Activated CD4-positive, alpha-beta T cell treated with anti-CD3 and anti-CD28 coated beads for 48 hours (primary cell): ENCODE results near the gene ZFX.

Experiments
- DNase-seq: peaks from one replicate; pipeline ENCODE4 v3.0.0-alpha.2; 2020

The ZFX gene

DNA sequence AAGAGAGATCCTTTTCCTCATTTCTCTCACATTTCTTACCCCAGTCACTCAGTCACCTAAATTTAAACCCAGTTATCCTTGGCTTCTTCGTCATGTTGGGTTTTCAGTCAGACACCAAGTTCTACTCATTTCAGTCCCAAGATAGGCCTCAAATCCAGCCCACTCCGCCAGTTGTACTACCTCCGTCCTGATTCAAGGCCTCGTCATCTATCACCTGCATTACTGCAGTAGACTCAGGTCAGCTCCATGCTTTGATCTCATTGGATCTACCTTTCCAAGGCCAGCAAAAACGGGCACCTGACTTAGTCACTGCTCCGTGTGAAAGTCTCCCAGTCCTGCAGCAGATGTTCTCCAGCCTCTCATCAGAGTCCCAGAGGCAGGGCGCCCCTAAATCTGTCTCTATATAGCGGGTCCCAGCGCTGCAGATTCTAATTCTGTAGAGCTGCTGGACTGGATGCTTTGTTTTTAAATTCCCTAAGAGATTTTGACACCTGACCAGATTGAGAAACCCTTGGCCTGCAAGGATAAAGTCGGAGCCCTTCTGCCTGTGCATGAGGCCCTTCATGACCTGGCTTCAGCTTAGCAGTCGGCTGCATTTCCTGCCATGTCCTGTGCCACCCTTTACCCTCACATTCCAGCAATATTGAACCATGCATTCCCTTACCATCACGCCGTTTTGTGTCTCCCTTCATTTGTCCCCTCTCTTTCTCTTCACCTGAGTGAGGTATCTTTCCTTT lies 53.7 kb downstream of the ZFX start:
- peak; percentile 13 for DNase-seq

DNA sequence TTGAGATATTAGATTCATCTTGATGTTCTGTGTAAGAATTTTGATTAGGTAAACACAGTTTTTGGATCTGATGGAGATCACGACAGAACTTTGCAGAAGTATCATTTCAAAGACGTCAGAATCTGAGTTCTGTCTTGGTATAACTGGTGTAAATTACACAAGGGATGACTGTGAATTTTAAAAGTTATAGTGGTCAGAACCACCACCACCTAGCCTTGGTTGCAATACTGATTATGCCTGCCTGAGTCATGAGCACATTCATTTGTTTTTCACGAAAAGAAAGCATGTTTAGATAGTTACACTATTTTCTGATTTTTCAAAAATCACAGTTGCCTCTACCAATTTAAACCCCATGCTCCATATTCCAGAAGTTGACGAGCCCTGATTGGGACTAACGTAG lies 54.8 kb downstream of the ZFX start:
- DNase-seq = no peak

DNA sequence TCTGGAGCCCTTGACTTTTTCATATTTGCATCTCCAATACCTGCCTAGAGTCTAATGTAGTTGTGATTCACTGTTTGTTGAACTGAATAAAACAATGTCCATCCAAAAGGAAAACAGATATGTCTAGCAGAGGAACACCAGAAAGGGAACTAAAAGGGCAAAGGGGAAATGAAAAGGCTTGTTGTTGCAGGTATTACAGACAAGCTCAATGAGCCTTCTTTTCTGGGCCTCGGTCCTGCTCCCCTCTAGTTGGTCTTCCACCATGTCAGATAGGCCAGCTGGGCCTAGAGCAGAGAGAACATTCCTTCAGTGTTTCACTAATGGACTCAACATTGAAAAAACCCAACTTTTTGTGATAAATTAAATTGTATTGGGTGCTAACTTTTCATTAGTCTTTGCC lies 55.4 kb downstream of the ZFX start:
- no peak for DNase-seq

DNA sequence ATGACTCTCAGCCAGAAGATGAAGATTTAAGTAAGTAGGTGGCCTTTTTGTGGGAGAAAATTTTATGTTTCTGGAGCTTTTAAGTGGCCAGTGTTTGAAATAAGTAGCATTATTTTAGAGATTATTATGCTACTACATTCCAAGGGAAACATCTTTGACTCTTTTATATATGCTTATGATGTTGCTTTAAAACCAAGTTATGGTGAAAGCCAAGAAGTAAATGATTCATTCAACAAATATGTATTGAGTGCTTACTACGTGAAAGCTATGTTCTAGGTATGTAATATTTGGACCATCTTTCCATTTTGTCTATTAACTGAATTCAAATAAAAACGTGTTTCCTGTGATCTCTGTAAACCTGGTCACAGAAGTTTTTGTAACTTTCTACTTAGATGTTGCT lies 58.3 kb downstream of the ZFX start:
- DNase-seq = no peak

DNA sequence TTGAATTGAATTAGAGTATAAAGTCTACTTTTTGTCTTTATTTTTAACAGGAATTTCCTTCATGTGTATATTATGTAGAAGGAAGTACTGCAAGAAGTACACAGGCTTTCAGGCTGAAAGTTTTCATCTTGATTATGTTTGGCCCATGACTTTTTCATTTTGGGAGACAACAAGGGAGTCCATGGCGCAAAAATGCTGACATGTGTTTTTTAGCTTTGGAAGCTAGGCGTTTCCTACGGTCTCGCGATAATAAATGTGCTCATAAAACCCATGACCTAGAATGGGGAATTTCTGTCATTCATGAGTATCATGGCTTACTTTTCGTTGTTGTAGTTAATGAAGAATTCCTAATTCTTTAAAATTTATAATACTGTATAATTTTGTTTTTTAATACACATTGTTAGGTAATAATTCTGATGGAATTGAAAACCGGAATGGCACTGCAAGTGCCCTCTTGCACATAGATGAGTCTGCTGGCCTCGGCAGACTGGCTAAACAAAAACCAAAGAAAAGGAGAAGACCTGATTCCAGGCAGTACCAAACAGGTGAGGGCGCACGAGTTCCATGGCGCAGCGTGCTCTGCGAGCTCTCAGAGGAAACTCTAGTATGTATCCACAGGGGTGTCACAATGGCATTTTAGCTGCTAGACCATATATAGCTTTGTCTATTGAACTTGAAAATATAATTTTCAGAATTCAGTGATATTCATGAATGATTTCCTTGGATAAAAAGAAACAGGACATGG lies 59.1 kb downstream of the ZFX start:
- DNase-seq = no peak

DNA sequence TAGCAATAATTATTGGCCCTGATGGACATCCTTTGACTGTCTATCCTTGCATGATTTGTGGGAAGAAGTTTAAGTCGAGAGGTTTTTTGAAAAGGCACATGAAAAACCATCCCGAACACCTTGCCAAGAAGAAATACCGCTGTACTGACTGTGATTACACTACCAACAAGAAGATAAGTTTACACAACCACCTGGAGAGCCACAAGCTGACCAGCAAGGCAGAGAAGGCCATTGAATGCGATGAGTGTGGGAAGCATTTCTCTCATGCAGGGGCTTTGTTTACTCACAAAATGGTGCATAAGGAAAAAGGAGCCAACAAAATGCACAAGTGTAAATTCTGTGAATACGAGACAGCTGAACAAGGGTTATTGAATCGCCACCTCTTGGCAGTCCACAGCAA lies 60.7 kb downstream of the ZFX start:
- DNase-seq = no peak

DNA sequence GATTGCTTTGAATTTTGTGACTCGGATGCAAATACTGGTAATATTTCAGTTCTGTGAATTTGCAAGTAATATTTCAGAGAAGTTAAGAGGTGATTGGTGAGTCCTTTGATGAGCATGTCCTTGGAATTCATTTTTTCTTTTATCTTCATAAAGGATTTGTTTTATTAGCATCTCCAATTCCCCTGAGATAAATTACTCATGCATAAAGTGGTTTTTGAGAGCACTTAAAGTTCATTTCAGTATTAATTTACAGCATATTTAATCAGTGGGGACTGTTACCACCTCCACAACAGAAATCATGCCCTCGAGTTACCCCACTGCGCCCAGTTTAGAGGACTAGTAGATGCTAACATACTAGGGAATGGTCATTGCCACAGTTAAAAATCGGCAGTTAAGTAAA lies 65.0 kb downstream of the ZFX start:
- DNase-seq = no peak

DNA sequence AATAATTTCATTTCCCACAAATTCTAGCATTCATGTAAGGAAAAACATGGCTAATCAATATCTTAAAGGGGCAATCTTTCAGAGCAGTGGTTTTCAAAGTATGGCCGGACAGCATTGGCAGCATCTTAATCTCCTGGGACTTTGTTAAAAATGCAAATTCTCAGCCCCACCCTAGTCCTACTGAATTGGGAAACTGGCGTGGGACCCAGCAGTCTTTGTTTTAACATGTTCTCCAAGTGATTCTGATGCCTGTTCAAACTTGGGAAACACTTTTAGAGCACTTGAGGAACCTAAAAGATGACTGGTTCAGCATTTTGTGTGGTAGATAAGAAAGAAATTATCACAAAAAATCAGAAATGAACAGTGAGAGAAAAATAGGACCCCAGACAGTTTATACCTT lies 65.7 kb downstream of the ZFX start:
- no peak for DNase-seq

DNA sequence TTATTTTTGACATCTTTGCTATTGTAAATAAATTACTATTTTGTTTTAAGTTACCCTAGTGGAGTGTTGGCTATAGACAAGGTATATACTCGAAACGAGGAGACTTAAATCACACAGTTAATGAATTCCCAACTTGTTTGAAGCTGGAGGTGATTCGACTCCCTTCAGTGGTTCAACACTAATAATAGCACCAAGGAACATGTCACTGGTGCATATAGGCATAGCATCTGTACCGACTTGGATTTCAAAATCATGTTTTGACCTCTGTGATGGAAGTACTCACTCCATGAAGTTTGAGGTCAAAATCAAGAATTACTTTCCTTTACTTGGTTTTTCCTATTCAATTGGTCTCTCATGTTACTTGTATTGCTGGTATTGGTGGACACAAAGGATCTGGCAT lies 66.5 kb downstream of the ZFX start:
- no peak for DNase-seq

DNA sequence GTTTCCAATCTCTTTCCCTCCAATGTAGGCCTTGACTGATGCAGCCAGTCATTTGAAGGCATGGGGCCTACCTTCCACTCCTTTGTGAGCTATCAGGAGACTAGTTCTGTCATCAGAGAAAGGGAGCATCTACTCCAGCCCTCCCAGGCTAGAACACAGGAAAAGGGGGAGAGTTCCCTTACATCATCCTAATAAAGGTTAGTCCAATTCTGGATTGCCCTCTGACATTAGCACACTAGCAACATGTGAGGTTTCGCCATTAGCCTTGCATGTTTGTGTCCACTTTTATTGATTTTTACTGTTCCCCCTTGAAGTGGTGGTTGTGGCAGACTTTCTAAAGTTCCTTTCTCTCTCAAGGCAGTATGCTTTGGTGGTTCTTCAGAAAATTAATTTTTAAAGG lies 67.3 kb downstream of the ZFX start:
- no peak for DNase-seq

DNA sequence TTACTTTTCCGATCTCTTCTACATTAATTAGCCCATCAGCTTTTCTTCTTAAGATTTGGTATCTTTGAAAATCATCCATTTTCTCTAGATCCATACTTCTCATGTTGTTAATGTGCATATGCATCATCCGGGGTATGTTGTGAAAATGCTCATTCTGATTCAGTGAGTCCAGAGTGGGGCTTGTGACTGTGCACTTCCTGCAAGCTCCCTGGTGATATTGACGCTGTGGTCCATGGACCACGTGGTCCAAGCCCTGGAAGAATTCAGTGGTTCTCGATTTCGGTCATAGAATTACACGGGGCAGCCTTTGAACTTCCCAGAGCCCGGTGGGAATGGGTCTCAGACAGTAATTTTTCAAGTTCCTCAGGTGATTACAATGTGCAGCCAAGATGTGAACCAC lies 69.8 kb downstream of the ZFX start:
- no peak for DNase-seq

DNA sequence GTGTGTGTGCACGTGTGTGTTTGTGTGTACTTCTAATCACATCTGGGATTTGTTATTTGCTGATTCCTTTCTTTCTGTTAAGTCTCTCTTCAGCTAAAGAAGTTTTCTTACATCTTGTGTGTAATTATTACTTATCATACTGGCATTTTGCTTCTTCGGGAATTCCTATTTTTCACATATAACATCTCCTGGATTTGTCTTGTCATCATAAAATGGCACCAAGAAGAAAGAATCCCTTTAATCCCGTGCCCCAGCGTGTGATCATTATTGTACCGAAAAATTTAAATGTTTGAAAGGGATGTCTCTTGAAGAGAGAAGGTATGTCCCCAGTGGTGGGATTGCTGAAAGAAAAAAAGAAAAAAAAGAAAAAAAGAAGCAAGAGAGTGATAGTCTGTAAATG lies 72.3 kb downstream of the ZFX start:
- no peak for DNase-seq

DNA sequence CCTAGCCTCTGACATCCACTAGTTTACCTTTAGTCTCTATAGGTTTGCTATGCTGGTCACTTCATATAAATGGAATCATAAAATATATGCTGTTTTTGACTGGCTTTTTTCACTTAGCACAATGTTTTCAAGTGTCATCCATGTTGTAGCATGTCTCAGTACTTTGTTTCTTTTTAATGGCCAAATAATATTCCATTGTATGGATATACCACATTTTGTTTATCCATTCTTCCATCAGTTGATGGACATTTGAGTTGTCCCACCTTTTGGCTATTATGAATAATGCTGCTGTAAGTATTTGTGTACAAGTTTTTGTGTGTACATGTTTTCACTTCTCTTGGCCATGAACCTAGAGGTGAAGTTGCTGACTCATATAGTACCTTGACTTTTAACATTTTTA lies 75.7 kb downstream of the ZFX start:
- no peak for DNase-seq

DNA sequence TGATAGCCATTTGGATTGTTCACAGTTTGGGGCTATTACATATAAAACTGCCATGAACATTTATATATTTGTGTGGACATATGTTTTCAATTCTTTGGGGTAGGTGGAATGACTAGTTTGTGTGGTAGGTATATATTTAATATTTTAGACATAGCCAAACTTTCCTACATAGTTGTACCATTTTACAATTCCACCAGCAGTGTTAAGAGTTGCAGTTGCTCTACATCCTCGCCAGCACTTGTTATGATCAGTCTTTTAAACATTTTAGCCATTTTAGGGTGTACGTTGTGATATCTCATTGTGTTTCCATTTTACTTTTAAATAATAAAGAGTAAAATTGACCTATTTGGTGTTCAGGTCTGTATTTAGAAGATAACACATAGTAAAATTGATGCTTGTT lies 76.6 kb downstream of the ZFX start:
- no peak for DNase-seq

DNA sequence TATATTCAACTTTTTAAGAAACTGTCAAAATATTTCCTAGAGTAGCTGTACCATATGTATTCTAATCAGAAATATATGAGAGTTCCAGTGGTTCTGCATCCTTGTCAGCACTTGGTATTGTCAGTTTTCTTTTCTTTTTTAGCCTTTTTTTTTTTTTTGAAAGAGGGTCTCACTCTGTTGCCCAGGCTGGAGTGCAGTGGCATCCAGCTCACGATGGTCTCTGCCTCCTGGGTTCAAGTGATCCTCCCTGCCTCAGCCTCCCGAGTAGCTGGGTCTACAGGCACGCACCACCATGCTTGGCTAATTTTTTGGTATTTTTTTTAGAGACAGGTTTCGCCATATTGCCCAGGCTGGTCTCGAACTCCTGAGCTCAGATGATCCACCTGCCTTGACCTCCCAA lies 79.1 kb downstream of the ZFX start:
- no peak for DNase-seq

DNA sequence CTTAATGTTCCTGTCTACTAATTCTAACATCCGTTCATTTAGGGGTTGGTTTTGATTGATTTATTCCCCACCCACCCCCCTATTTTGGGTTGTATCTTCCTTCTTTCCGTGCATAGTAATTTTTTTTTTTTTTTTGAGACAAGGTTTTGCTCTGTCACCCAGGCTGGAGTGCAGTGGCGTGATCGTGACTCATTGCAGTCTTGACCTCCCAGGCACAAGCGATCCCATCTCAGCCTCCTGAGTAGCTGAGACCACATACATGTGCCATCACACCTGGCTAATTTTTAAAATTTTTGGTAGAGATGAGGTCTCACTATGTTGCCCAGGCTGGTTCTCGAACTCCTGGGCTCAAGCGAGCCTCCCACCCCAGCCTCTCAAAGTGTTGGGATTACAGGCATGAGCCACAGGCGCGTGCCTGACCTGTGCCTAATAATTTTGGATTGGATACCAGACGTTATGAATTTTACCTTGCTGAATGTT lies 79.9 kb downstream of the ZFX start:
- DNase-seq = no peak

DNA sequence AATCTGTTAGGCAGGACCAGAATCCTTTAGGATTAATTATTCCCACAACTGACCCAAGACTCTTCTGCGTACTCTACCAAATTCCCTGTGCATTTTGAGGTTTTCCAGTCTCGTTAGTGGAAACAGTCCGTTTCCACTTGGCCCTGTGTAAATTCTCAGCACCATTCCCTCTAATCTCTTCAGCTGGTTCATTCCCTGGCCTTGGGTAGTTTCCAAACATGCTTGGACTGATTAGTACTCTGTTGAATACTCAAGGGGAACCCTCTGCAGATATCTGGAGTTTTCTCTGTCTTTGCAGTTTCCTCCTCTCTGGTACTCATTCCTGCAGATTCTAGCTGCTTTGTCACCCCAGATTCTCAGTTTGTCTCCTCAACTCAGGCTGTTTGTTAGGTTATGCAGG lies 80.4 kb downstream of the ZFX start:
- DNase-seq = no peak

DNA sequence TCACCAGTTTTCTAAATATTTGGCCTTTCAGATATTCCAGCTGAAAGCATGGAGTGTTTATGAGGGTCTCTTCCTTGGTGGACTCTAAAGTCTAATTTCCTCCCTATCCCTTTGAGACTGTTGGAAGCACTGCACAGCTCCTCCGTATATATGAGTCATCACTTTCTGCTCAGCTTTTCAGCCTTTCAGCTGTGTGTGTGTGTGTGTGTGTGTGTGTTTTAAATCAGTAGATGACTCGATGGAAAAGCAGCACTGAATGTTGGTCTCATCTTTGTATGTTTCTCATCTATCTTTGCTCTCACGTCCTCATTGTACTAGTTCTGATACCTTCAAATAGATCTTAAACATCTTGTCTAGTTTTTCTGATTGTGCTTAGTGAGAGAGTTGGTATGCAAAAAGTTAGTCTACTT lies 81.6 kb downstream of the ZFX start:
- peak; percentile 4 for DNase-seq

DNA sequence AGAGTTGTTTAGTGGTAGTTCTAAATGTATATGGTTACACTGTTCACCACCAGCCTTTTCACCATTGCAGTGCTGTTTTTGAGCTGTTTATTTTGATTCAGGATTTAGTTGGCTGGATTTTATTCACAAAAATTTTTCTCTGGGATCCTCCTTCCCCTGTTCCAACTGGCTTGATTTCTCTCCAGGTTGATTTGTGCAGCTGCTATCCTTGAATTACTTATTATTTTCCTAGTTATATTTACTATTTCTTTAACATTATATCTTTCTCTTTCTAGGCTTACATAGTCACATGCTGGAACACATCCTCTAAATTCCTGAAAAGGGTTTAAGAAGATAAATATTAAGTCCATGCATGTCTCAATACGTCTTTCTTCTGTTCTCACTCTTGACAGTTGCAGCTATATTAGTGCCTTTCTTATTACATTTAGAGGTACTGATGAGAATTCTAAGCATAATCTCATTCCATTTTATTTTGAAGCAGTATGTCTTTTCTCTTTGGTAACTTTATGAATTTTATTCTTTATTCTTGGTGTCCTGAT lies 82.2 kb downstream of the ZFX start:
- DNase-seq = no peak

DNA sequence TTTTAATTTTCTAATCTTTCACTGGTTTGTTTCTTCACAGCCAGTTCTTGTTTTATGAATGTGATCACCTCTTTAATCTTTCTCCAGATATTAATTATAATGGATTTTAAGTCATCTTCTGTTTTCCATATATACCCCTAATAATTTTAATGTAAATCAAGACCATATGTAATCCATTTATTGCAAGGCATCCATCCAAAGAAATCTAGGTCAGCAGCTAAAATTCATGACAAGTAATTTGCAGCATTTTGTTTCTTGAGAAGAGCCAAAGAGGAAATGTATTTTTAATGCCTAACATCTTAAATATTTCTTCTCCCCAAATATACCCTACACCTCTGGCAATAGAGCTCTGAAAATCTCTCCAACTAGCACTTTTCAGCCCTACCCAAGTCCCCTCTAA lies 83.3 kb downstream of the ZFX start:
- DNase-seq = no peak

DNA sequence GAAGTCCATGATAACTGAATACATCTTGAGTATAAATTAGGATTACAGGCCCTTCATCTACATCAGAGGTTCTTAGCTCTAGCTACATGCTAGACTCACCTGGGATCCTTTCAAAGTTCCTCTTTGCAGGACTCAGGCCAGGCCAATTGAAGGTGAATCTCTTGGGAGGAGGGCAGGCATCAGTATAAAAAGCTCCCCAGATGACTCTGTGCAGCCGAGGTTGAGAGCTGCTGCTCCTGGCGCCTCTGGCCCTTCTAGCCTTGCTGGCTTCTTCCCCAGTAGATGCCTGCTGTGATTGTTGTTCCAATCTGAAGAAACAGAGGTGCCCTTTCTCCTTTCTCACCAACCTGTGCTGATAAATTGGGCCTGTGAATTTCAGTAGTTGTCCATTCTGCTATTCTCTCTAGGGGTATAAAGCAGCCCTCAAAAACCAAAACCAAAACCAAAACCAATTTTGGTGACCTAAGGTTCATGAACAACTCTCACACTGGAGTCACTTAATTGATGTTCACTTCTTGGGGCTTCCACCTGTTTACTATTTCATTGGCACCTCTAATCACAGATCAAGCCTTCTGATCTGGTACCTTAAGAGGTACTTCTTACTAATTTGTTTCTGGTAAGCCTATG lies 85.7 kb downstream of the ZFX start:
- DNase-seq = no peak

DNA sequence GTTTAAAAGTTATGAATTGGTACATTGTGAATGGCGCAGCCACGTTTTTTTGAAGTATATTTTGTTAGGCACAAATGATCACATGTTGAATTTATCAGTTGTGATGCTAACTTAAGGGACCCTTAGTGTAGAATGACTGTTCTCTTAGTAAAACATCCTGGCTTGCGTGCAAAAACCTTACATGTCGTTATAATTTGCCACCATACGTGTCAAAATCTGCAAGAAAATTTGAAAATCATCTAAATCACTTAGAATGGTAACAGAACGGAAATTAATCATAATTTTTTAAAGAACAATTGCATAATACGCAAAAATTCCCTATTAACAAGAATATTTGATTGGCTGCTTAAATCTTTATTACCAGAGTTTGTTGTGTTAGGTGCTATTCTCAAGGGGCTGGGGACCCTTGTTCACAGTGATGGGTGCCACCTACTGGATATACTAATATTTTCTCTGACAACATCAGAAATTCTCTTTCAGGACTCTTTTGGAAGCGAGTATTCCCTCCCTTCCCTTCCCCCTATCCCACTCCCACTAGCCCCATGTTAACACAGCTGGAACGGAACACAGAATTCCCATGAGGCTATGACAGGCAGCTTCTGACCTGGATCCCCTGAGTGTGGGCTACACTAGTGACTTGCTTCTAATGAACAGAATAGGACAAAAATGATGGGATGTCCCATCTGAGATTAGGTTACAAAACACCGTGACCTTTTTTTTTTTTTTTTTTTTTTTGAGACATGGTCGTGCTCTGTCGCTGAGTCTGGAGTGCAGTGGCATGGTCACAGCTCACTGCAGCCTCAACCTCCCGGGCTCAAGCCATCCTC lies 92.5 kb downstream of the ZFX start:
- DNase-seq = no peak

DNA sequence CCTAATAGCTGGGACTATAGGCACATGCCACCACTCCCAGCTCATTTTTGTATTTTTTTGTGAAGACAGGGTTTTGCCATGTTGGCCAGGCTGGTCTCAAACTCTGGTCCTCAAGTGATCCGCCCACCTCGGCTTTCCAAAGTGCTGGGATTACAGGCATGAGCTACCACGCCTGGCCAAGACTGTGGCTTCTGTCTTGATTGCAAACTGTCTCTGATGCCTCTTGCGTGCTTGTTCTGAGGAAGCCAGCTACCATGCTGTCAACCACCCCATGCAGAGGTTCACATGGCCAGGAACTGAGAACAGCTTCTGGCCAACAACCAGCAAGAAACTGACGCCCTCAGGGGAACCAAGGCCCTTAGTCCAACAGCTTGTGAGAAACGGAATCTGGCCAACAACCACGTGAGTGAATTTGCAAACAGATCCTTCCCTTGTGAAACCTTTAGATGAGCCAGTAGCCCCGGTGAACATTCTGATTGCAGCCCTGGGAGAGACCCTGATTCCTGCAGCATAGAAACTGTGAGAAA lies 93.2 kb downstream of the ZFX start:
- DNase-seq = no peak
